GM21576 (cell line): Measurements from ENCODE around the gene PRPF19.
"Not testable (repeated sequence)": the region's sequence is repeated elsewhere in the genome, so short reads cannot be mapped to it uniquely, and the experiment has no call there.

Experiments
- ATAC-seq: cut with Tn5 transposase; IDR thresholded peaks from one replicate; pipeline ENCODE4 v1.9.1; 2021; ENCODE audit warnings: mild to moderate bottlenecking, moderate library complexity; ENCODE audit not compliant: unreplicated experiment

The PRPF19 gene

GRCh38 chr11:60910281-60910687, 3.9 kb upstream of the PRPF19 start:
- ATAC-seq, result peak; percentile 33

- not testable (repeated sequence) for ATAC-seq
Observed at GRCh38 chr11:60909680-60910280, 3.4 kb upstream of the PRPF19 start.

- ATAC-seq, result no peak
Observed at GRCh38 chr11:60908803-60909202, 2.4 kb upstream of the PRPF19 start.

GRCh38 chr11:60905551-60906113, 753 bp downstream of the PRPF19 start:
- ATAC-seq, result no peak

DNA sequence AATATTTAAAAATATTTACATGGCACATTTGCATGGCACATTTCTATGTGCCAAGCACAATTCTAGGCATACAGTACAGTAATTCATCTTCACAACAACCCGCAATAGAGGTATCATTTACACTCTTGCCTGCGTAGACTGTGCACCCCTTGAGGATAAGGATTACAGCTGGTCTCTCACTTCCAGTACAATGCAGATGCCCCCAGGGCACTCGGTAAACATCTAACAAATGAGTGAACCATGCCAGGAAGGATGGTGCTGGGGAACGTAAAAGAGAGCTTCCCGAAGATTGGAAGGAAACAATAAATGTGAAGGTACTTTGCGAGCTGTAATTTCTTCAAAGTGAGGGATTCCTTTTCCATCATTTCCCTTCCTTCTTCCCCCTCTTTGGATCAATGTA, 1.3 kb downstream of the PRPF19 start:
- ATAC-seq, result no peak

GRCh38 chr11:60902625-60903024, 3.8 kb downstream of the PRPF19 start:
- ATAC-seq, result no peak

DNA sequence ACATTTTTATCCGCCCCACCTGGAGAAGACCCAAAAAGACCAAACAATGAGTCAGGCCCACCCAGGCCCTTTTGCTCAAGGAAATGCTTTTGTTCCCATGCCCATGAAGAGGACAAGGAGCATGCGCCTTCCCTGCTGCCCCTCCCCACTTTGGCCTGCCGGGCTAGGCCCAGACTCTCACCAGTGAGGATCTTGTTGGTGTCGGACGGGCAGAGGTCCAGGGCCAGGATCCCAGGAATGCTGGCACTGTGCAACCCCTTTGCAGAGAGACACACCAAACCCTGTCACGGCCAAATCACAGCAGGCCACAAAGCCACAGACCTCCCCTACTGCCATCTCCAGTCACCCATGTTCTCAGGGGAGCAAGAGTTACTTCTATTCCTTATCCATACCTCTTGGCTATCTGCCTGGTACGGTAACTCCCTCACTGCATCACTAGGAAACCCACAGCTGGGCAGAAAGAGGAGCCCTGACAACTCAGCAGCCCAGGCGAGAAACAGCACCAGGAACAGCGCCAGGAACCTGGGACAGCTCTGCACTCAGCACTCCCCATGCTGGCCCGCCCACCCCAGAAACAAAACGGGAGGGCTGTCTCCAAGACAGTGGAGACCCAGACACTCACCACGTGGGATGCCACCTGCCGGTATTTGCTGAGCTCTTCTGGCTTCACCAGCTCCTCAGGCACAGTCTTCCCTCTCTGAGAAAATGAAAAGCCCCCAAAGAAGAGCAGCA, 5.5 kb downstream of the PRPF19 start:
- no peak for ATAC-seq

- no peak for ATAC-seq
Observed at GRCh38 chr11:60899977-60900376, 6.4 kb downstream of the PRPF19 start.

DNA sequence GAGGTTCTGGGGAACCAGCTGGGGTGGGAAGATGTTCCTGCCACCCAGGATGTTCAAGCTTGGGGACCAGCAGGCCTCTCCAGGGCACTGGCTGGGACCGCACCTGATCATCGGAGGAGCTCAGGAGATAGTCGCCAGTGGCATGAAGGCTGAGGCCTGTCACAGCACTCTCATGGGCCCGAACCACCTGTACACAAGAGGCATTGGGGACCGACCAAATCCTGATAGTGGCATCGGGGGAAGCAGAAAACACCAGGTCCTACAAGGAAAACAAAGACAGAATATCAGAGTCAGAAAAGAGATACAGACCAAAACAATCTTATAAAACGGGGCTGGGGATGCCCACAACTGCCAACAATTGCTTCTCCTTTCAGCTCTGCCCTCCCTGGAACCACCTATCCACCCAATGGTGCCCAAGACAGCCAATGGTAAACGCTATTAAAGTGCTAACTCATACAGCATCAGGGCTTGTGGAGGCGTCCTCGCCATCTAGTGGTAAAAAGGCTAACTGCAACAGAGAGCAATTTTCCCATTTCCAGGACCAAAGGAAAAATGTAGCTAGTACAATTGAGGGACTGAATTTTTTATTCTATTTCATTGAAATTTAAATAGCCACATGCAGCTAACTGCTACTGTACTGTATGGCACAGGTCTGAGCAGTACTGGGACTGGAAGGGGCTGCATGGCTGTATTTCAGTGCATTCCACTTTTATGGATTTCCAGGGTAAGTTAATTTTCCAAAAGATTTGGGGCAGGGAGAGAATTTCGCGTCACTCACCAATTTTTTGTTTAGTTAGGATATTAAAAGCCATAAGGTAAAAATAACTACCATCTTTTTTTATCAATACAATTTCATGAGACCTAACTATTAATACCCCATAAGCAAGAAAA, 7.1 kb downstream of the PRPF19 start:
- ATAC-seq, result no peak

- ATAC-seq, result no peak
Observed at GRCh38 chr11:60897496-60897895, 8.9 kb downstream of the PRPF19 start.

DNA sequence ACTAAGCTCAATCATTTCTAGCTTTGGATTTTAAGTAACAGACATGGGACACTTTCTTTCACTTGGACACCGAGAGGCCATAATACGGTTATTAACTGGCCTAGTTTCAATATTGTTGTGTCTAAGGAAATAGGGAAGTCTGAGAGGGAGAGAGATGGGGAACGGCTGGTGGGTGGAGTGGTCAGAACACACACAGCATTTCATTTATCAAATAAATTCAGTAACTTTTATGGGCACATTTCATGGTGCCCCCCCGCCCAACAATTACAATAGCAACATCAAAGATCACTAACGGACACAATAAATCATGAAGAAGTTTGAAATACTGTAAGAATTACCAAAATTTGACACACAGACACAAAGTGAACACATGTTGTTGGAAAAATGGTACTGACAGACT, 10.7 kb downstream of the PRPF19 start:
- no peak for ATAC-seq

DNA sequence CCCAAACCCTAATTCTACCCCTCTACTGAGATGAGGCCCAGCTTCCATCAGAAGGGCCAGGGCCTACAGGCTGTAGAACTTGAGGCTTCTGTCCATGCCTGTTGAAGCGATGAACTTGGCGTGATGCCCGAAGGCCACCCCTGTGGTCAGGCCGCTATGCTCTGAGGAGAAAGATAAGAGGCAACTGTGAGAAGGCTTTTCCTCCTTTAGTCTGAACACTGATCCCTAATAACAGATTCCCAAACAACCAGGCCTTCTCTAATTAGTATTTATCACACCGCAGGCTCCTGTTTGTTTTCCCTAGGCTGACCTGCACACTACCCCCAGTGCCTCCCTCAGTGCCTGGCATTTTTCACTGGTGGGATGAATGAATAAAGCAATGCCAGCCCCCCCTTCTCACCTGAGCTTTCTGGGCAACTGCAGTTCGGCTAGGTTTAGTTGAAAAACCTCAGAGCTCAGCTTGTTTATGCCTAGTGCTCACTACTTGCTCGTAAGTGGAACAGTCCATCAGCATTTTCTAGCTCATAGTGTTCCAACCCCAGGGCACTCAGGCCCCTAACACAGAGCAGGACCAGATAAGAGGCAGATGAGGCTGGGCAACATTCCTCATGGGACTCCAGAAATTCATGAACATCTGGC, 15.2 kb downstream of the PRPF19 start:
- ATAC-seq, result no peak

- ATAC-seq, result no peak
Observed at GRCh38 chr11:60890696-60891095, 15.7 kb downstream of the PRPF19 start.

- ATAC-seq, result no peak
Observed at GRCh38 chr11:60889869-60890311, 16.5 kb downstream of the PRPF19 start.

GRCh38 chr11:60887556-60887955, 18.8 kb downstream of the PRPF19 start:
- ATAC-seq, result no peak

- ATAC-seq, result no peak
Observed at GRCh38 chr11:60880643-60881282, 25.6 kb downstream of the PRPF19 start.

DNA sequence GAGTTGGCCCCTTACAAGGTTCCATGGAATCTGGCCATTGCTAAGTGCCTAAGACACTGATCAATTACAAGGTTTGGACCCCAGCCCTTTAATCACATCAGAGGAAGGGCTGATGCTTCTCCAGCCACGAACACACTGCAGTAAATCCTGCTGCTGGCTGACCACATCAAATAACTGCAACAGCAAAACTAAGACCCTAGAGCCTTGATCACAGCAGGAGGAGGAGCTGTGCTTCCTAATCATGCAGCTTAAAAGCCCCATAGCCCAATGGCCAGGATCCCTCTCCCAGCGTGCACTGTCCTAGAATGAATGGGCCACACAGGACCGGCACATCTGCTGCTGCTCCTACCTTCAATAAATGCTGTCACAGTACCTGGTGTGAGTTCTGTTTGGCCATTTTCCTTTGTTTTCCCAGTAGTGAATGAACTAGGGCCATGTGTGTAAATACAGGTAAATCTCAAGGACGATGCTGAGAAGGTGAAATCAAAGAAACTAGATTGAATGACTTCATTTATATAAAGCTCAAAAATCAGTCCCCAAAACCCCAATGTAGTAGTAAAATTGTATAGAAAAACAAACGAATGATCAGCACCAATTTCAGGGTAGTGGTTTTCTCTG, 26.3 kb downstream of the PRPF19 start:
- no peak for ATAC-seq

GRCh38 chr11:60879104-60879503, 27.3 kb downstream of the PRPF19 start:
- no peak for ATAC-seq

GRCh38 chr11:60878245-60879101, 27.9 kb downstream of the PRPF19 start:
- no peak for ATAC-seq
